Measurements from ENCODE around the gene HPCAL1.
"Not testable (repeated sequence)": the region's sequence is repeated elsewhere in the genome, so short reads cannot be mapped to it uniquely, and the experiment has no call there.

HPCAL1 gene

DNA sequence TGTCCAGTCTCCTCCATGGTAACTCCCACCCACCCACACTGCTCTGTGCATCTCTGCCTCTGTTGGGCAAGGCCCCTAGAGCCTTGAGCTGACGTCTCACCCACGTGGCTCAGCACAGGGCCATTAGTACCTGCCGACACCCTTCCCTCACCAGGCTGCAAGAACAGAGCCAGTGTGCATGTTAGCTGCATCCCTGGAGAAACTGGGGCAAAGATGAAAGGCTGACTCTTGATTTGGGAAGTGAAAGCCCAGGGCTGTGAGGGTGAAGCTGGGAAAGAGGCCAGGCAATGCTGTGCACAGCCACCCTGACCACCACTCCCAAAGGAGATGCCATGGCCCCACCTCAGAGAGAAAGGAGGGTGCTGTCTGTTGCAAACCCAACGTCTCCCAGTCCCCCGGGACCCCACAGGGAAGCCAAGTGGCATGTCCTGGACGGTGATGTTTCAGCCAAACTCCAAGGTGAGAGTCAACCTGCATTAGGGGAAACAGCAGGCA lies 20.0 kb upstream of the HPCAL1 start:
- no peak for DNase-seq (ENCODE audit: low read depth in 1 of 2, low spot score in 1 of 2)
- in situ Hi-C loops (cut with HindIII; ENCODE audit: low pct_unique_long_range_greater_than_20kb, low sequenced_read_pairs) = no loop called here
- TF ChIP-seq JUND (IDR thresholded peaks at IDR 0.05; ENCODE audit: low read depth) = no peak

DNA sequence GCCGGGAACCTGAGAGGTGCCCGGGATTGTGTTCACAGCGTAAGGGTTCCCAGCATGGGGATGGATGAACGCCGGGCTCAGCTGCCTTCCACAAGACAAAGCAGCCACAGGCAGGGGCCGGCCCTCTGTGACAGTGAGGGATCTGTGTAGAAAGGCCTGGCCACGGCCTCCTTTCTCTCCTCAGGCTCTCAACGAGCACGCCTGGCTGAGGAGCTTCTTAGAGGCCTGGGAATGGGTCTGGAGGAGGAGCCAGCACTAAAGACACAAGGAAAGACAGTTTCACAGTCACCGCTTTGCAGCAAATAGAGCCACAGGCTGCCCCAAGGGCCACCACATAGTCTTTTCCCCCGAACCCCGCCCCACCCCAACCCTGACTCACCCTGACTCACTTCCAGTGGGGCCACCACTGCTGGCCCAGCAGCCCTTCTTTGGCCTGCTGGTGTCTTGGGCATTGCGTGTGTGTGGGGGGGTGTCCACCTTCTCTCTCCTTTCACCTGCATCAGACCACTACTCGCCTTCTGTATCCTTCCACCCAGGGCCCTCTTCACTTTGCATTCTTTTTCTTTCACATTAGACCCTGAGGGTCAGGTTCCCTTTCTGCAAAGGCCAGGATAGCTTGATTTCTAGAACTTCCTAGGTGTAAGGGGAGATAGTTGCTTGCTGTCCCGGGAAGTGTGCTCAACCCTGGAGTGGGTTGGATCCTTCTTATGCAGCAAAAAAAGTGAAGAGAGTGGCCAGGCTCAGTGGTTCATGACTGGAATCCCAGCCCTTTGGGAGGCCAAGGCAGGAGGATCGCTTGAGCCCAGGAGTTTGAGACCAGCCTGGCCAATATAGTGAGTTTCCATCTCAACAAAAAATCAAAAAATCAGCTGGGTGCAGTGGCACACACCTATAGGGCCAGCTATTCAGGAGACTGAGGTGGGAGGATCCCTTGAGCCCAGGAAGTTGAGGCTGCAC lies 19.3 kb upstream of the HPCAL1 start:
- no peak for DNase-seq (ENCODE audit: low read depth in 1 of 2, low spot score in 1 of 2)
- in situ Hi-C loops (cut with HindIII; ENCODE audit: low pct_unique_long_range_greater_than_20kb, low sequenced_read_pairs) = no loop called here
- TF ChIP-seq JUND (IDR thresholded peaks at IDR 0.05; ENCODE audit: low read depth) = no peak

DNA sequence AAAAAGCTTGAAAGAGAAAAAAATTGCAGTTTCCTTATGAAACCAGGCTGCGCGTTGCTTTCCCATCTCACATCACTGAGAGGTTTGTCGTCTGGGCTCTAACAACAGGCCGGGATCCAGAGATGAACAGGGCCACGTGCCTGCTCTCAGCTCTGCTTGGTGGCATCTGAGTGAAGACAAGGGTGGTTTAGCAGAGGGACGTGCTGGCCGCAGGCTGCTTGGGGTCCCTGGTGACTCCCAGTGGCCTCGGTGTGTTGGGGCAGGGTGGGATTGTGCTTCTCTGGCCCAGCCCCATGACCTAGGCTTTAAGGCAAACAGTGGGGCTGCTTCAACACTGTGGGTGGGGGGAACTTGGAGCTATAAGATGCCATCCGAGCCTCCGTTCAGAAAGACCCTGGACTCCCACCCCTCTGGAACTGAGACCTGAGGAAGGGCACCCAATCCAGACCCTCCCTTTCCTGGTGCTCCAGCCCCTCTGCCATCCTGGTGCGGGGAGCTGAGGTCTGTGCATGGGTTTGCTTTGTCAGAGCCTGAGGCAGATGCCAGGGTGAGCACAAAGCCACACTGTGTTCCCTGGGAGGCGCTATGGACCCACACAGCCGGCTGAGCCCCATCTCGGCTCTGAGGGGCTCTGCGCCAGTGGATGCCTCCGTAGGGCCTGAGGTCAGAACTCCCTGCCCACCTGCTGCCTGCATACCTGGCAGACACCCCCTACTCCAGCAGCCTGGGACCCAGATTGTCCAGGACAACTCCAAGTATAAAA lies 18.4 kb upstream of the HPCAL1 start:
- in situ Hi-C loops (cut with HindIII; ENCODE audit: low pct_unique_long_range_greater_than_20kb, low sequenced_read_pairs) = no loop called here
- DNase-seq (ENCODE audit: low read depth in 1 of 2, low spot score in 1 of 2) = no peak
- no peak for TF ChIP-seq JUND (IDR thresholded peaks at IDR 0.05; ENCODE audit: low read depth)

DNA sequence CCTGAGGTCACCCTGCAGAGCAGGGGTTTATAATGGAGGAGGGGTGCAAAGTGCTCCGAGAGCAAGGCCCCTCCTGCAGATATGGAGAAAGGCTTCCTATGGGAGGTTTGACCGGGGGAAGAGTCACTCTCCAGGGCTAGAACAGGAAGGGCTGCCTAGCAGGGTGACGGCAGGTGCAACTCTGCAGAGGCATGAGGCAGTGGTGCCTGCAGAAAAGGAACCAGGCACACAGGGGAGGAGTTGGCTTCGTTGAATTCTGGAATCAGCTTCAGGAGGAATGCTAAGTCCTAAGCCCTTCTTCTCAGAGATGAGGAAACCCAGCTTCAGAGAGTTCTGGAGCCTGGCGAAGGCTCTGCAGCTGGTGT lies 17.5 kb upstream of the HPCAL1 start:
- DNase-seq (ENCODE audit: low read depth in 1 of 2, low spot score in 1 of 2) = no peak
- in situ Hi-C loops (cut with HindIII; ENCODE audit: low pct_unique_long_range_greater_than_20kb, low sequenced_read_pairs) = no loop called here
- TF ChIP-seq JUND (IDR thresholded peaks at IDR 0.05; ENCODE audit: low read depth) = no peak

DNA sequence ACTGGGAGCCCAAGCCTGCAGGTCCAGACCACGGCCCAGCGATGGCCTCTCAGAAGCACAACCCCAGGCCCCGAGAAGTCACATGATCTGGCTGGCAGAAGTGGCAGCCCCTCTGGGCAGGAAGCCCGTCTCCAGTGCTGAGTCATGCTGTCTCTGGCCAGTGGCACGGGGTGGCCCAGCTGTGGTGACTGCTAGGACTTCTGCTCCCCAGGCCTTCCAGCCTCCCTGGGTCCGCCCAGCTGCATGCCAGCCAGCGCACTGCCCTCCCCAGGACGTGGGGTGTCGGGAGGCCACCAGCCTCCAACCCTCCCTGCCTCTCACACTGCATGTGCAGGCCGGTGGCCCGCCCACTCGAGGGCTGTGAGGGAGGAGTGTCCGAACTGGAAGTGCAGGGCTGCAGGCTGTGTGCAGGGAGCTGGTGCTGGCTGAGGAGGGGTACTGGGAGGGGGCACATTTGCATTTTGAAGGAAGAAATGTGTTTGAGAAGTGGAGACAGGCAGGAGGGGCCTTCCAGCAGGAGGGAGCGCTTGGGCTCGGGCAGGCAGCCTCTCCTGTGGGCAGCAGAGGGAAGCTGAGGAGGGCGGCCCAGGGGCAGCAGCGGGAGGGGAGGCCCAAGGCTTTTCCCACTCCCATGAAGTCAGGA lies 17.0 kb upstream of the HPCAL1 start:
- no peak for TF ChIP-seq JUND (IDR thresholded peaks at IDR 0.05; ENCODE audit: low read depth)
- peak in 1 of 2 experiments; percentile 51 for DNase-seq (ENCODE audit: low read depth in 1 of 2, low spot score in 1 of 2)
- in situ Hi-C loops (cut with HindIII; ENCODE audit: low pct_unique_long_range_greater_than_20kb, low sequenced_read_pairs) = no loop called here

DNA sequence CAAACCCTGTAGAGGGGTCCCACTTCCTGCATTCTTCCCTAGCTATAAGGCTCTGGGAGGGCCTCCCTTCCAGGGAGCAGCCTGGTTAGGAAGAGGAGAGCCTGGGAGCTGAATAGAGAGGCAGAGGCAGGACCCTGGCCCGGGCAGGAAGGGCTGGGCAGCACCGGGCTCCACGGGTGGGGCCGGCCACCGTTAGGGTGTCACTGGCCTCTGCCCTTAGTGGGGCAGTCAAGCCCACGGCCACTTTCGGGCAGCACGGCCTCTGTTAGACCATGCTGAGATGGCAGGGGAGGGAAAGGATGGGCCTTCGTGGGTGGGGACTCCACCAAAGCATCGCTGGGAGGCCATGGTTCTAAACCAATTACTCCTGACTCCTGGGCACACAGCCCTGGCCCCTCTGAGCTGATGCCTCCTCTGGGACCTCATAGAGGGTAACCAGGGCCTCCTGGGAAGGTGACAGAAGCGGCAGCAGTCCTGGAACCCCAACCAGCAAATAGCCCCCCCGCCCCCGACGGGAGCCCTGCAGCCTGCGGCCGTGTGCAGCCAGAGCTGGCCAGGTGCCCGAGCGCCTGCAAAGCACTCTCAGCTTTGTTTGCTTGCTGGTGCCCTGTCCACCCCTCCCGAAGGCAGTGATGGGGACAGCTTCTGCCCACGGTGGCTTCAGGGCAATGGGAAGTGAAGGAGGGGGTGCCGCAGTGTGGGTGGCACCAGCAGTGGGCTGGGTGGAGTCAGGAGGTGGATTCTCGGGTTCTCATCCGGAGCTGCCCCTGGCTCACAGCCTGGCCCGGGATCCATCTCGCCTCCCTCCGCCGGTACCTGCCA lies 16.3 kb upstream of the HPCAL1 start:
- peak; percentile 39 to 42 for DNase-seq (ENCODE audit: low read depth in 1 of 2, low spot score in 1 of 2)
- in situ Hi-C loops (cut with HindIII; ENCODE audit: low pct_unique_long_range_greater_than_20kb, low sequenced_read_pairs) = no loop called here

GRCh38 chr2:10287761-10288160 lies 14.9 kb upstream of the HPCAL1 start:
- in situ Hi-C loops (cut with HindIII; ENCODE audit: low pct_unique_long_range_greater_than_20kb, low sequenced_read_pairs) = no loop called here
- no peak for TF ChIP-seq JUND (IDR thresholded peaks at IDR 0.05; ENCODE audit: low read depth)

More for the DNA sequence above, 16.3 kb upstream of the HPCAL1 start:
- TF ChIP-seq JUND (IDR thresholded peaks at IDR 0.05; ENCODE audit: low read depth) = no peak

DNA sequence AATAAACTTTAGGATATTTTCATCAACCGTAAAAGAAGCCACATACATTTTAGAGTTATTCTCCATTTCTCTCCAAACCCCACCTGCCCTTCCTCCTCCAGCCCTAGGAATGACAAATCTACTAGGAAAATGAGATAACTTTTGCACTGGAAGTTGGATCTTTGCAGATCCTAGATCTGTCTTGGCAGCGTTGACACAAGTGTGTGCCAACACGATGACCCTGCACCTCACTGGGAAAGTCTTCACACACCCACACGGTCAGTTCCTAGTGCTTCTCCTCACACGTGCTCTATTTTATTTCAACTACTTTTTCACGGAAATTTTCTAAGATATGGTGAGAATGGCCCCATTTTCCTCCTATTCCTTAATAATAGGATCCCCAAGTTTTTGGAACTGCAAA lies 14.1 kb upstream of the HPCAL1 start:
- in situ Hi-C loops (cut with HindIII; ENCODE audit: low pct_unique_long_range_greater_than_20kb, low sequenced_read_pairs) = no loop called here
- no peak for TF ChIP-seq JUND (IDR thresholded peaks at IDR 0.05; ENCODE audit: low read depth)
- DNase-seq (ENCODE audit: low read depth in 1 of 2, low spot score in 1 of 2) = no peak

More at GRCh38 chr2:10287761-10288160, 14.9 kb upstream of the HPCAL1 start:
- DNase-seq (ENCODE audit: low read depth in 1 of 2, low spot score in 1 of 2) = no peak

GRCh38 chr2:10289352-10289751 lies 13.4 kb upstream of the HPCAL1 start:
- in situ Hi-C loops (cut with HindIII; ENCODE audit: low pct_unique_long_range_greater_than_20kb, low sequenced_read_pairs) = no loop called here
- no peak for DNase-seq (ENCODE audit: low read depth in 1 of 2, low spot score in 1 of 2)

DNA sequence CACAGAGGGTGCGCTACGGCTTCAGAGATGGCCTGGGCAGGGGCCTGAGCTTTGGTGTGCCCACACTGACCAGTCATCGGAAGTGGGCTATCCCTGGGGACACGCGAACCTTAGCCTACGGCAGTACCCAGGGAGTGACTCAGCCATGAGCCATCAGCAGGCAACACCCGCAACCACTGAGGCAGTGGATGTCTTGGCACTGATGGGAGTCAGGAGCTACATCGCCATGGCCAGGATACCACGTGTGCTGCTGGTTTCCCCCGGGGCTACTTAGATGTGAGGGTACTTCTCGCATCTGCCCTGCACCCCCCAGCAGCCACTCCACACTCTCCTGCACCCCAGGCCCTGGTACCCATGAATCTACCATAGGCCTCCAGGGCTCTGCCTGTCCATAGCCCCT lies 12.8 kb upstream of the HPCAL1 start:
- DNase-seq (ENCODE audit: low read depth in 1 of 2, low spot score in 1 of 2) = no peak
- in situ Hi-C loops (cut with HindIII; ENCODE audit: low pct_unique_long_range_greater_than_20kb, low sequenced_read_pairs) = no loop called here
- no peak for TF ChIP-seq JUND (IDR thresholded peaks at IDR 0.05; ENCODE audit: low read depth)

More at GRCh38 chr2:10289352-10289751, 13.4 kb upstream of the HPCAL1 start:
- no peak for TF ChIP-seq JUND (IDR thresholded peaks at IDR 0.05; ENCODE audit: low read depth)

GRCh38 chr2:10291376-10291775 lies 11.3 kb upstream of the HPCAL1 start:
- DNase-seq (ENCODE audit: low read depth in 1 of 2, low spot score in 1 of 2); in situ Hi-C loops (cut with HindIII; ENCODE audit: low pct_unique_long_range_greater_than_20kb, low sequenced_read_pairs): not testable (repeated sequence)

GRCh38 chr2:10292033-10292432 lies 10.7 kb upstream of the HPCAL1 start:
- DNase-seq (ENCODE audit: low read depth in 1 of 2, low spot score in 1 of 2) = no peak
- no peak for TF ChIP-seq JUND (IDR thresholded peaks at IDR 0.05; ENCODE audit: low read depth)
- in situ Hi-C loops (cut with HindIII; ENCODE audit: low pct_unique_long_range_greater_than_20kb, low sequenced_read_pairs) = no loop called here
